K562 (cell line): Measurements from ENCODE around the gene PDE4D. TPM values are rescaled to one million over a fixed set of nuclear protein-coding genes. Genes with fewer than 3 reads are reported as not detected.

ENCODE experiments used
- ATAC-seq: fragments of 200-7000 bp; cut with Tn5 transposase; 3 replicates; pipeline ENCODE4 v1.9.1; 2020; ENCODE audit warnings: moderate library complexity
- BruUV-seq: library from RNA; stranded (reverse); fragments of 400-500 nt; replicated peaks from 2 replicates; lab custom pipeline; 2021; lab: Mats Ljungman, UMichigan
- CTCF ChIA-PET: fragments of 300-600 bp; formaldehyde crosslinking; extraction: SDS; loops from one replicate; lab custom pipeline; 2021; ENCODE audit warnings: low intra/inter-chr PET ratio; lab: Yijun Ruan, JAX
- POLR2A ChIA-PET: fragments of 300-600, 350-650 bp; sonication (Branson Sonifier 250); formaldehyde crosslinking; extraction: SDS; loops from one replicate; lab custom pipeline; 2021; ENCODE audit warnings: antibody characterized with exemption, inconsistent platforms; lab: Yijun Ruan, JAX
- DNase-seq, 4 experiments: peaks; one replicate each; pipeline versions ENCODE4 v3.0.0 to v3.0.0-alpha.2; 2011 to 2018; ENCODE audit warnings: low spot score in 3 of 4, mixed read lengths in 3 of 4; ENCODE audit errors: extremely low read depth in 1 of 4
- FAIRE-seq: peaks from 2 replicates; lab custom pipeline; 2011; peaks lifted over from hg19 to GRCh38; lab: Jason Lieb, UNC
- H2AFZ ChIP-seq: 2 replicates; pipeline ENCODE4 v1.6.0; 2011; ENCODE audit warnings: low read depth, low read length, control low read depth, inconsistent platforms
- H3K27ac ChIP-seq: fragments of 200-600 bp; 3 replicates; pipeline ENCODE4 v1.8.0; 2011; ENCODE audit warnings: low read depth, mild to moderate bottlenecking, control low read depth, inconsistent platforms, low read length, moderate library complexity, mixed read lengths; ENCODE audit errors: extremely low read depth
- H3K27me3 ChIP-seq, 2 experiments: fragments of 300-600 bp in 1 of 2; 2 replicates in 1 of 2; 3 replicates in 1 of 2; pipeline versions ENCODE4 v1.6.0 to v1.8.0; 2011; ENCODE audit warnings: inconsistent platforms in 2 of 2, low read length in 2 of 2, mild to moderate bottlenecking in 1 of 2, mixed read lengths in 1 of 2, moderate library complexity in 1 of 2; ENCODE audit not compliant: control insufficient read depth in 2 of 2, insufficient read depth in 2 of 2
- H3K36me3 ChIP-seq: fragments of 300-600 bp; 3 replicates; pipeline ENCODE4 v1.8.0; 2011; ENCODE audit warnings: mild to moderate bottlenecking, low read length, inconsistent platforms; ENCODE audit not compliant: control insufficient read depth, insufficient read depth
- H3K4me1 ChIP-seq, 2 experiments: fragments of 200-600 bp in 1 of 2; replicated peaks in 1 of 2; 2 replicates in 1 of 2; 3 replicates in 1 of 2; pipeline versions ENCODE4 v1.5.1 to v1.8.0; 2011; ENCODE audit warnings: inconsistent platforms in 2 of 2, low read length in 2 of 2, mild to moderate bottlenecking in 1 of 2, mixed read lengths in 1 of 2, moderate library complexity in 1 of 2; ENCODE audit not compliant: control insufficient read depth in 2 of 2, insufficient read depth in 2 of 2
- H3K4me2 ChIP-seq: 2 replicates; pipeline ENCODE4 v1.6.1; 2011; ENCODE audit warnings: low read length, control low read depth, inconsistent platforms, mixed read lengths; ENCODE audit not compliant: insufficient read depth
- H3K4me3 ChIP-seq: fragments of 200-600 bp; sonication (generic), shearing (Covaris generic); 2 replicates; pipeline ENCODE4 v1.5.1; 2016; ENCODE audit warnings: control low read depth, inconsistent platforms
- H3K79me2 ChIP-seq: fragments of 200-600 bp; 3 replicates; pipeline ENCODE4 v1.8.0; 2011; ENCODE audit warnings: low read length, inconsistent platforms; ENCODE audit not compliant: control insufficient read depth, insufficient read depth
- H3K9ac ChIP-seq, 2 experiments: 2 replicates each; pipeline versions ENCODE4 v1.6.0 to v1.6.1; 2011; ENCODE audit warnings: low read depth in 2 of 2, low read length in 2 of 2, control low read depth in 1 of 2, inconsistent platforms in 1 of 2, mild to moderate bottlenecking in 1 of 2, mixed read lengths in 1 of 2; ENCODE audit not compliant: insufficient read depth in 1 of 2
- H3K9me1 ChIP-seq: one replicate; pipeline ENCODE4 v1.6.0; 2011; ENCODE audit warnings: inconsistent platforms, mild to moderate bottlenecking, low read length, moderate library complexity; ENCODE audit not compliant: control insufficient read depth, insufficient read depth
- H3K9me3 ChIP-seq: replicated peaks from 2 replicates; pipeline ENCODE4 v1.5.1; 2011; ENCODE audit warnings: low read depth, low read length, inconsistent platforms; ENCODE audit not compliant: control insufficient read depth, insufficient read depth
- H4K20me1 ChIP-seq: replicated peaks from 2 replicates; pipeline ENCODE4 v1.6.1; 2011; ENCODE audit warnings: low read length, inconsistent platforms, mixed read lengths; ENCODE audit not compliant: control insufficient read depth, insufficient read depth
- CCAR2 ChIP-seq: fragments of 200-400 bp; formaldehyde crosslinking; IDR thresholded peaks from 2 replicates; pipeline ENCODE4 v1.6.1; 2017; ENCODE audit warnings: mild to moderate bottlenecking, low read depth, low read length
- MTA1 ChIP-seq: fragments of 450-650 bp; IDR thresholded peaks from 2 replicates; pipeline ENCODE4 v1.6.1; 2017; ENCODE audit warnings: borderline replicate concordance
- NCOA6 ChIP-seq: fragments of 450-650 bp; IDR thresholded peaks from 2 replicates; pipeline ENCODE4 v1.6.1; 2017; ENCODE audit warnings: mild to moderate bottlenecking
- PML ChIP-seq: IDR thresholded peaks from 2 replicates; pipeline ENCODE4 v1.6.1; 2012; ENCODE audit warnings: low read length, inconsistent platforms
- RNF2 ChIP-seq: sonication (generic); IDR thresholded peaks from 2 replicates; pipeline ENCODE4 v1.6.1; 2016
- SMARCA5 ChIP-seq: fragments of 450-650 bp; IDR thresholded peaks from 2 replicates; pipeline ENCODE4 v1.6.1; 2016
- TCF7 ChIP-seq: sonication (generic); IDR thresholded peaks from 2 replicates; pipeline ENCODE4 v1.6.1; 2016; ENCODE audit warnings: antibody characterized with exemption, borderline replicate concordance
- ZNF212 ChIP-seq: fragments of 450-650 bp; formaldehyde crosslinking; IDR thresholded peaks from 2 replicates; pipeline ENCODE4 v1.4.0; 2020; ENCODE audit warnings: mild to moderate bottlenecking
- WGBS: fragments of 100-300 bp; shearing (Covaris generic); methylation state at CpG from one replicate; pipeline ENCODE4 v1.1.6; 2016; ENCODE audit warnings: low coverage, mixed read lengths; ENCODE audit not compliant: insufficient coverage; ENCODE audit errors: missing lambda C conversion rate; 5-methylcytosine and 5-hydroxymethylcytosine counted together
- in situ Hi-C: fragments of 300-500 bp; cut with MboI; formaldehyde crosslinking; loops from 4 replicates; pipeline ENCODE4 v1.15.0; 2018; ENCODE audit warnings: inconsistent platforms, mixed read lengths
- intact Hi-C: fragments of 100-400 bp; cut with micrococcal nuclease; formaldehyde crosslinking; loops from 2 replicates; pipeline ENCODE4 v1.14.2; 2022
- polyA plus RNA-seq, 8 experiments: library from polyadenylated mRNA; depleted of rRNA in 4 of 8; stranded (reverse) in 5 of 8; unstranded in 3 of 8; fragments of >200 nt; fragmentation: Nextera tagmentation in 2 of 8; fragmentation: Illumina TruSeq in 1 of 8; extraction: Ambion mirVana in 2 of 8; extraction: Trizol in 1 of 8; gene quantifications; 2 replicates each; pipeline versions ENCODE4 v1.2.1 to v1.2.3, GENCODE V29; 2011 to 2014; ENCODE audit warnings: inconsistent platforms in 1 of 8, missing spikeins in 1 of 8
- total RNA-seq, 7 experiments: library from RNA; depleted of rRNA in 6 of 7; stranded (reverse); fragments of >200 nt in 6 of 7; fragmentation: Illumina TruSeq in 2 of 7; extraction: Trizol in 2 of 7; gene quantifications; 2 replicates each; pipeline versions ENCODE4 v1.2.1 to v1.2.3, GENCODE V29; 2011 to 2021; ENCODE audit warnings: low replicate concordance in 1 of 7
- TF ChIP-seq, protein P1 (sequence below): fragments of 150-350 bp; IDR thresholded peaks from 2 replicates; pipeline ENCODE4 v1.6.1; 2014; ENCODE audit warnings: low read depth, mild to moderate bottlenecking, low read length, borderline replicate concordance
- TF ChIP-seq, protein P2 (sequence below): fragments of 450-650 bp; IDR thresholded peaks from 2 replicates; pipeline ENCODE4 v1.6.1; 2014; ENCODE audit warnings: low read depth, mild to moderate bottlenecking, moderate library complexity, borderline replicate concordance
- TF ChIP-seq, protein P3 (sequence below): sonication (generic); formaldehyde crosslinking; IDR thresholded peaks from 2 replicates; pipeline ENCODE4 v1.8.0; 2022; ENCODE audit warnings: mild to moderate bottlenecking, low read depth, missing genetic modification reagents
- TF ChIP-seq, protein P4 (sequence below): fragments of 250-450 bp; sonication (Bioruptor Pico); IDR thresholded peaks from 2 replicates; pipeline ENCODE4 v1.5.0; 2022; ENCODE audit warnings: mild to moderate bottlenecking
- TF ChIP-seq, protein P5 (sequence below): IDR thresholded peaks from 3 replicates; pipeline ENCODE4 v1.6.1; 2011; ENCODE audit warnings: borderline replicate concordance, mild to moderate bottlenecking; ENCODE audit not compliant: insufficient read length, insufficient read depth

PDE4D gene
- total and polyA plus RNA-seq, 9 of the 15 experiments (the other 6 are each of a cell fraction or from before 2014, with no cell fraction given) = 0.04 to 0.46 (median 0.13) TPM

DNA sequence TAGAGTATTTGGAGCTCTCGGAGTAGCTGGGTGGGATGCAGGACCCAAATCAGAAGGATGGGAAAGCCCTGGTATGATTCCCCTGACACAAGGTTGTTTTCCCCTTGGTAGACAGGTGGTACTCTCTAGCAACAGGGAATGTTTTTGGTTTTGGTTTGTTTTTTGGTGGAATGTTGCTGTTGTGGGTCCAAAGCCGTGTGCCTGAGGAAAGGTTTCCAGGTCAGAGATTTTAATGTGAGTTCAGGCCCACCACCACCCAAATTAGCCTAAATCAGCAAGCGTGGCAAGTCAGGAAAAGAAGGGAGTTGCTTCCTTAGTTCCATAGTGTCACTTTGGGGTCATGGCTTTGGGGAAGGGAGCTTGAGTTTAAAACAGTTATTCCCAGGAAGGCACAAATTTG lies 925.2 kb downstream of the PDE4D start:
- BruUV-seq = no TSS peak
- intact Hi-C loops = no loop called here
- Histone ChIP-seq H4K20me1 (no peaks in the 10 kb centered on the region), H3K4me2 (no peak overlapping the region), H3K4me1 (no peaks in the 10 kb centered on the region), H3K27ac (no peak overlapping the region), H3K9me3 (no peaks in the 10 kb centered on the region), H3K9ac (no peak overlapping the region), H3K4me3 (no peak overlapping the region), H3K27me3 (no peaks in the 10 kb centered on the region), H2AFZ (no peak overlapping the region), H3K9me1 (no peaks in the 10 kb centered on the region), H3K36me3 (no peaks in the 10 kb centered on the region), H3K79me2 (no peaks in the 10 kb centered on the region)
- WGBS = 30% methylated on average over 3 of the region's 3 CpGs
- DNase-seq = no peak
- ATAC-seq = no peak
- no peak for FAIRE-seq
- CTCF ChIA-PET = no interaction called here
- POLR2A ChIA-PET = no interaction called here
- in situ Hi-C loops = no loop called here
- TF ChIP-seq, protein P1, sequence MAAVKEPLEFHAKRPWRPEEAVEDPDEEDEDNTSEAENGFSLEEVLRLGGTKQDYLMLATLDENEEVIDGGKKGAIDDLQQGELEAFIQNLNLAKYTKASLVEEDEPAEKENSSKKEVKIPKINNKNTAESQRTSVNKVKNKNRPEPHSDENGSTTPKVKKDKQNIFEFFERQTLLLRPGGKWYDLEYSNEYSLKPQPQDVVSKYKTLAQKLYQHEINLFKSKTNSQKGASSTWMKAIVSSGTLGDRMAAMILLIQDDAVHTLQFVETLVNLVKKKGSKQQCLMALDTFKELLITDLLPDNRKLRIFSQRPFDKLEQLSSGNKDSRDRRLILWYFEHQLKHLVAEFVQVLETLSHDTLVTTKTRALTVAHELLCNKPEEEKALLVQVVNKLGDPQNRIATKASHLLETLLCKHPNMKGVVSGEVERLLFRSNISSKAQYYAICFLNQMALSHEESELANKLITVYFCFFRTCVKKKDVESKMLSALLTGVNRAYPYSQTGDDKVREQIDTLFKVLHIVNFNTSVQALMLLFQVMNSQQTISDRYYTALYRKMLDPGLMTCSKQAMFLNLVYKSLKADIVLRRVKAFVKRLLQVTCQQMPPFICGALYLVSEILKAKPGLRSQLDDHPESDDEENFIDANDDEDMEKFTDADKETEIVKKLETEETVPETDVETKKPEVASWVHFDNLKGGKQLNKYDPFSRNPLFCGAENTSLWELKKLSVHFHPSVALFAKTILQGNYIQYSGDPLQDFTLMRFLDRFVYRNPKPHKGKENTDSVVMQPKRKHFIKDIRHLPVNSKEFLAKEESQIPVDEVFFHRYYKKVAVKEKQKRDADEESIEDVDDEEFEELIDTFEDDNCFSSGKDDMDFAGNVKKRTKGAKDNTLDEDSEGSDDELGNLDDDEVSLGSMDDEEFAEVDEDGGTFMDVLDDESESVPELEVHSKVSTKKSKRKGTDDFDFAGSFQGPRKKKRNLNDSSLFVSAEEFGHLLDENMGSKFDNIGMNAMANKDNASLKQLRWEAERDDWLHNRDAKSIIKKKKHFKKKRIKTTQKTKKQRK = no peak
- TF ChIP-seq NCOA6 = no peak
- TF ChIP-seq, protein P2, sequence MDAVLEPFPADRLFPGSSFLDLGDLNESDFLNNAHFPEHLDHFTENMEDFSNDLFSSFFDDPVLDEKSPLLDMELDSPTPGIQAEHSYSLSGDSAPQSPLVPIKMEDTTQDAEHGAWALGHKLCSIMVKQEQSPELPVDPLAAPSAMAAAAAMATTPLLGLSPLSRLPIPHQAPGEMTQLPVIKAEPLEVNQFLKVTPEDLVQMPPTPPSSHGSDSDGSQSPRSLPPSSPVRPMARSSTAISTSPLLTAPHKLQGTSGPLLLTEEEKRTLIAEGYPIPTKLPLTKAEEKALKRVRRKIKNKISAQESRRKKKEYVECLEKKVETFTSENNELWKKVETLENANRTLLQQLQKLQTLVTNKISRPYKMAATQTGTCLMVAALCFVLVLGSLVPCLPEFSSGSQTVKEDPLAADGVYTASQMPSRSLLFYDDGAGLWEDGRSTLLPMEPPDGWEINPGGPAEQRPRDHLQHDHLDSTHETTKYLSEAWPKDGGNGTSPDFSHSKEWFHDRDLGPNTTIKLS = no peak
- no peak for TF ChIP-seq MTA1
- TF ChIP-seq SMARCA5 = no peak
- TF ChIP-seq, protein P3, sequence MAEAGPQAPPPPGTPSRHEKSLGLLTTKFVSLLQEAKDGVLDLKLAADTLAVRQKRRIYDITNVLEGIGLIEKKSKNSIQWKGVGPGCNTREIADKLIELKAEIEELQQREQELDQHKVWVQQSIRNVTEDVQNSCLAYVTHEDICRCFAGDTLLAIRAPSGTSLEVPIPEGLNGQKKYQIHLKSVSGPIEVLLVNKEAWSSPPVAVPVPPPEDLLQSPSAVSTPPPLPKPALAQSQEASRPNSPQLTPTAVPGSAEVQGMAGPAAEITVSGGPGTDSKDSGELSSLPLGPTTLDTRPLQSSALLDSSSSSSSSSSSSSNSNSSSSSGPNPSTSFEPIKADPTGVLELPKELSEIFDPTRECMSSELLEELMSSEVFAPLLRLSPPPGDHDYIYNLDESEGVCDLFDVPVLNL (CRISPR knock-in tag) = no peak
- TF ChIP-seq, protein P4, sequence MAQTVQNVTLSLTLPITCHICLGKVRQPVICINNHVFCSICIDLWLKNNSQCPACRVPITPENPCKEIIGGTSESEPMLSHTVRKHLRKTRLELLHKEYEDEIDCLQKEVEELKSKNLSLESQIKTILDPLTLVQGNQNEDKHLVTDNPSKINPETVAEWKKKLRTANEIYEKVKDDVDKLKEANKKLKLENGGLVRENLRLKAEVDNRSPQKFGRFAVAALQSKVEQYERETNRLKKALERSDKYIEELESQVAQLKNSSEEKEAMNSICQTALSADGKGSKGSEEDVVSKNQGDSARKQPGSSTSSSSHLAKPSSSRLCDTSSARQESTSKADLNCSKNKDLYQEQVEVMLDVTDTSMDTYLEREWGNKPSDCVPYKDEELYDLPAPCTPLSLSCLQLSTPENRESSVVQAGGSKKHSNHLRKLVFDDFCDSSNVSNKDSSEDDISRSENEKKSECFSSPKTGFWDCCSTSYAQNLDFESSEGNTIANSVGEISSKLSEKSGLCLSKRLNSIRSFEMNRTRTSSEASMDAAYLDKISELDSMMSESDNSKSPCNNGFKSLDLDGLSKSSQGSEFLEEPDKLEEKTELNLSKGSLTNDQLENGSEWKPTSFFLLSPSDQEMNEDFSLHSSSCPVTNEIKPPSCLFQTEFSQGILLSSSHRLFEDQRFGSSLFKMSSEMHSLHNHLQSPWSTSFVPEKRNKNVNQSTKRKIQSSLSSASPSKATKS (CRISPR knock-in tag) = no peak
- no peak for TF ChIP-seq TCF7
- TF ChIP-seq, protein P5, sequence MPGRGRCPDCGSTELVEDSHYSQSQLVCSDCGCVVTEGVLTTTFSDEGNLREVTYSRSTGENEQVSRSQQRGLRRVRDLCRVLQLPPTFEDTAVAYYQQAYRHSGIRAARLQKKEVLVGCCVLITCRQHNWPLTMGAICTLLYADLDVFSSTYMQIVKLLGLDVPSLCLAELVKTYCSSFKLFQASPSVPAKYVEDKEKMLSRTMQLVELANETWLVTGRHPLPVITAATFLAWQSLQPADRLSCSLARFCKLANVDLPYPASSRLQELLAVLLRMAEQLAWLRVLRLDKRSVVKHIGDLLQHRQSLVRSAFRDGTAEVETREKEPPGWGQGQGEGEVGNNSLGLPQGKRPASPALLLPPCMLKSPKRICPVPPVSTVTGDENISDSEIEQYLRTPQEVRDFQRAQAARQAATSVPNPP = no peak
- no peak for TF ChIP-seq RNF2
- no peak for TF ChIP-seq PML
- no peak for TF ChIP-seq ZNF212
- no peak for TF ChIP-seq CCAR2
